ENCODE measurements around the gene ZC3H7A.

ZC3H7A gene

GRCh38 chr16:11734025-11734652, 62.9 kb downstream of the ZC3H7A start:
- no peak overlapping the region for H3K27ac ChIP-seq (ENCODE audit: low read depth, low read length)
- no peak overlapping the region for H3K9ac ChIP-seq (ENCODE audit: low read depth, low read length)
- H3K4me1 ChIP-seq (ENCODE audit: insufficient read depth, low read length) = no peaks in the 10 kb centered on the region
- H3K27me3 ChIP-seq (ENCODE audit: insufficient read depth, low read length) = no peaks in the 10 kb centered on the region
- H3K9me3 ChIP-seq (ENCODE audit: insufficient read depth, low read depth, low read length) = no peaks in the 10 kb centered on the region
- 76% methylated on average over 3 of the region's 3 CpGs for WGBS
- H3K36me3 ChIP-seq (ENCODE audit: insufficient read depth, low read length) = peaks cover 85% of the 10 kb centered on the region
- no peak overlapping the region for H3K4me3 ChIP-seq (ENCODE audit: low read length)

GRCh38 chr16:11731222-11731621, 65.8 kb downstream of the ZC3H7A start:
- H3K4me1 ChIP-seq (ENCODE audit: insufficient read depth, low read length) = no peaks in the 10 kb centered on the region
- whole genome bisulfite sequencing = 100% methylated on average over 1 of the region's 3 CpGs
- H3K9me3 ChIP-seq (ENCODE audit: insufficient read depth, low read depth, low read length) = no peaks in the 10 kb centered on the region
- H3K27me3 ChIP-seq (ENCODE audit: insufficient read depth, low read length) = no peaks in the 10 kb centered on the region
- peaks cover 79% of the 10 kb centered on the region for H3K36me3 ChIP-seq (ENCODE audit: insufficient read depth, low read length)
- no peak overlapping the region for H3K9ac ChIP-seq (ENCODE audit: low read depth, low read length)
- H3K27ac ChIP-seq (ENCODE audit: low read depth, low read length) = no peak overlapping the region
- no peak overlapping the region for H3K4me3 ChIP-seq (ENCODE audit: low read length)

- H3K9ac ChIP-seq (ENCODE audit: low read depth, low read length) = no peak overlapping the region
- H3K4me3 ChIP-seq (ENCODE audit: low read length) = no peak overlapping the region
- no peaks in the 10 kb centered on the region for H3K4me1 ChIP-seq (ENCODE audit: insufficient read depth, low read length)
- peaks cover 78% of the 10 kb centered on the region for H3K36me3 ChIP-seq (ENCODE audit: insufficient read depth, low read length)
- WGBS = 95% methylated on average over 3 of the region's 3 CpGs
- H3K27me3 ChIP-seq (ENCODE audit: insufficient read depth, low read length) = no peaks in the 10 kb centered on the region
- no peak overlapping the region for H3K27ac ChIP-seq (ENCODE audit: low read depth, low read length)
- no peaks in the 10 kb centered on the region for H3K9me3 ChIP-seq (ENCODE audit: insufficient read depth, low read depth, low read length)
Measured at GRCh38 chr16:11729787-11730186, 67.3 kb downstream of the ZC3H7A start.

- no peak overlapping the region for H3K9ac ChIP-seq (ENCODE audit: low read depth, low read length)
- H3K4me3 ChIP-seq (ENCODE audit: low read length) = no peak overlapping the region
- H3K4me1 ChIP-seq (ENCODE audit: insufficient read depth, low read length) = no peaks in the 10 kb centered on the region
- WGBS = 93% methylated on average over 4 of the region's 4 CpGs
- peaks cover 76% of the 10 kb centered on the region for H3K36me3 ChIP-seq (ENCODE audit: insufficient read depth, low read length)
- H3K27me3 ChIP-seq (ENCODE audit: insufficient read depth, low read length) = no peaks in the 10 kb centered on the region
- H3K27ac ChIP-seq (ENCODE audit: low read depth, low read length) = no peak overlapping the region
- H3K9me3 ChIP-seq (ENCODE audit: insufficient read depth, low read depth, low read length) = no peaks in the 10 kb centered on the region
Measured at GRCh38 chr16:11727796-11728543, 69.1 kb downstream of the ZC3H7A start.

- H3K36me3 ChIP-seq (ENCODE audit: insufficient read depth, low read length) = peaks cover 71% of the 10 kb centered on the region
- no peak overlapping the region for H3K27ac ChIP-seq (ENCODE audit: low read depth, low read length)
- H3K4me1 ChIP-seq (ENCODE audit: insufficient read depth, low read length) = no peaks in the 10 kb centered on the region
- no peaks in the 10 kb centered on the region for H3K9me3 ChIP-seq (ENCODE audit: insufficient read depth, low read depth, low read length)
- no peaks in the 10 kb centered on the region for H3K27me3 ChIP-seq (ENCODE audit: insufficient read depth, low read length)
- WGBS = 99% methylated on average over 6 of the region's 8 CpGs
- no peak overlapping the region for H3K4me3 ChIP-seq (ENCODE audit: low read length)
- H3K9ac ChIP-seq (ENCODE audit: low read depth, low read length) = no peak overlapping the region
Measured at GRCh38 chr16:11726008-11726407, 71.0 kb downstream of the ZC3H7A start.

- Histone ChIP-seq H3K9ac (ENCODE audit: low read depth, low read length) (no peak overlapping the region), H3K9me3 (ENCODE audit: insufficient read depth, low read depth, low read length) (no peaks in the 10 kb centered on the region), H3K4me1 (ENCODE audit: insufficient read depth, low read length) (no peaks in the 10 kb centered on the region), H3K36me3 (ENCODE audit: insufficient read depth, low read length) (peaks cover 72% of the 10 kb centered on the region), H3K27ac (ENCODE audit: low read depth, low read length) (no peak overlapping the region), H3K27me3 (ENCODE audit: insufficient read depth, low read length) (no peaks in the 10 kb centered on the region), H3K4me3 (ENCODE audit: low read length) (no peak overlapping the region)
- WGBS = 88% methylated on average over 1 of the region's 1 CpG
Measured at GRCh38 chr16:11725457-11725856, 71.6 kb downstream of the ZC3H7A start.

GRCh38 chr16:11722468-11722808, 74.6 kb downstream of the ZC3H7A start:
- H3K9ac ChIP-seq (ENCODE audit: low read depth, low read length) = no peak overlapping the region
- no peaks in the 10 kb centered on the region for H3K4me1 ChIP-seq (ENCODE audit: insufficient read depth, low read length)
- H3K36me3 ChIP-seq (ENCODE audit: insufficient read depth, low read length) = peaks cover 58% of the 10 kb centered on the region
- 95% methylated on average over 3 of the region's 3 CpGs for WGBS
- no peaks in the 10 kb centered on the region for H3K9me3 ChIP-seq (ENCODE audit: insufficient read depth, low read depth, low read length)
- H3K27me3 ChIP-seq (ENCODE audit: insufficient read depth, low read length) = no peaks in the 10 kb centered on the region
- H3K27ac ChIP-seq (ENCODE audit: low read depth, low read length) = no peak overlapping the region
- H3K4me3 ChIP-seq (ENCODE audit: low read length) = no peak overlapping the region

- no peaks in the 10 kb centered on the region for H3K9me3 ChIP-seq (ENCODE audit: insufficient read depth, low read depth, low read length)
- no peak overlapping the region for H3K27ac ChIP-seq (ENCODE audit: low read depth, low read length)
- H3K36me3 ChIP-seq (ENCODE audit: insufficient read depth, low read length) = peaks cover 58% of the 10 kb centered on the region
- no peak overlapping the region for H3K9ac ChIP-seq (ENCODE audit: low read depth, low read length)
- H3K27me3 ChIP-seq (ENCODE audit: insufficient read depth, low read length) = no peaks in the 10 kb centered on the region
- H3K4me3 ChIP-seq (ENCODE audit: low read length) = no peak overlapping the region
- WGBS = 90% methylated on average over 4 of the region's 4 CpGs
- H3K4me1 ChIP-seq (ENCODE audit: insufficient read depth, low read length) = no peaks in the 10 kb centered on the region
Measured at GRCh38 chr16:11721781-11722467, 75.1 kb downstream of the ZC3H7A start.

- Histone ChIP-seq H3K9me3 (ENCODE audit: insufficient read depth, low read depth, low read length) (no peaks in the 10 kb centered on the region), H3K27ac (ENCODE audit: low read depth, low read length) (no peak overlapping the region), H3K4me3 (ENCODE audit: low read length) (no peak overlapping the region), H3K27me3 (ENCODE audit: insufficient read depth, low read length) (no peaks in the 10 kb centered on the region), H3K4me1 (ENCODE audit: insufficient read depth, low read length) (no peaks in the 10 kb centered on the region), H3K36me3 (ENCODE audit: insufficient read depth, low read length) (peaks cover 52% of the 10 kb centered on the region), H3K9ac (ENCODE audit: low read depth, low read length) (no peak overlapping the region)
- WGBS = 98% methylated on average over 4 of the region's 4 CpGs
Measured at GRCh38 chr16:11719762-11720161, 77.3 kb downstream of the ZC3H7A start.

GRCh38 chr16:11719171-11719570, 77.9 kb downstream of the ZC3H7A start:
- no peak overlapping the region for H3K9ac ChIP-seq (ENCODE audit: low read depth, low read length)
- no peaks in the 10 kb centered on the region for H3K27me3 ChIP-seq (ENCODE audit: insufficient read depth, low read length)
- no peaks in the 10 kb centered on the region for H3K9me3 ChIP-seq (ENCODE audit: insufficient read depth, low read depth, low read length)
- no peaks in the 10 kb centered on the region for H3K4me1 ChIP-seq (ENCODE audit: insufficient read depth, low read length)
- no peak overlapping the region for H3K4me3 ChIP-seq (ENCODE audit: low read length)
- H3K36me3 ChIP-seq (ENCODE audit: insufficient read depth, low read length) = peaks cover 48% of the 10 kb centered on the region
- H3K27ac ChIP-seq (ENCODE audit: low read depth, low read length) = no peak overlapping the region

- H3K9me3 ChIP-seq (ENCODE audit: insufficient read depth, low read depth, low read length) = no peaks in the 10 kb centered on the region
- no peaks in the 10 kb centered on the region for H3K4me1 ChIP-seq (ENCODE audit: insufficient read depth, low read length)
- no peak overlapping the region for H3K9ac ChIP-seq (ENCODE audit: low read depth, low read length)
- no peak overlapping the region for H3K4me3 ChIP-seq (ENCODE audit: low read length)
- H3K36me3 ChIP-seq (ENCODE audit: insufficient read depth, low read length) = peaks cover 39% of the 10 kb centered on the region
- WGBS = 66% methylated on average over 5 of the region's 5 CpGs
- H3K27ac ChIP-seq (ENCODE audit: low read depth, low read length) = no peak overlapping the region
- no peaks in the 10 kb centered on the region for H3K27me3 ChIP-seq (ENCODE audit: insufficient read depth, low read length)
Measured at GRCh38 chr16:11717811-11718210, 79.2 kb downstream of the ZC3H7A start.

Data from HUES64 (cell line).